Measurements from ENCODE around the gene PTPN1.
A peak's percentile ranks its signal among the peaks of the same experiment; 100 is the strongest.
"Not testable (repeated sequence)": the region's sequence is repeated elsewhere in the genome, so short reads cannot be mapped to it uniquely, and the experiment has no call there.

Gene PTPN1

GRCh38 chr20:50534567-50534966, 24.4 kb downstream of the PTPN1 start:
- DNase-seq: no peak

- DNase-seq: no peak
Observed at GRCh38 chr20:50535162-50535561, 25.0 kb downstream of the PTPN1 start.

GRCh38 chr20:50536333-50536732, 26.1 kb downstream of the PTPN1 start:
- no peak for DNase-seq

GRCh38 chr20:50537546-50538201, 27.5 kb downstream of the PTPN1 start:
- no peak for DNase-seq

- no peak for DNase-seq
Observed at GRCh38 chr20:50538276-50538675, 28.1 kb downstream of the PTPN1 start.

- DNase-seq: not testable (repeated sequence)
Observed at GRCh38 chr20:50539798-50540197, 29.6 kb downstream of the PTPN1 start.

- no peak for DNase-seq
Observed at GRCh38 chr20:50540620-50541605, 30.7 kb downstream of the PTPN1 start.

- peak; percentile 93 for DNase-seq
Observed at GRCh38 chr20:50541606-50542041, 31.4 kb downstream of the PTPN1 start.

GRCh38 chr20:50543326-50543725, 33.1 kb downstream of the PTPN1 start:
- no peak for DNase-seq

GRCh38 chr20:50545126-50545525, 34.9 kb downstream of the PTPN1 start:
- peak; percentile 8 for DNase-seq

GRCh38 chr20:50546729-50547314, 36.6 kb downstream of the PTPN1 start:
- DNase-seq: no peak

- DNase-seq: no peak
Observed at GRCh38 chr20:50547964-50548363, 37.8 kb downstream of the PTPN1 start.

GRCh38 chr20:50548396-50548795, 38.2 kb downstream of the PTPN1 start:
- DNase-seq: no peak

GRCh38 chr20:50550531-50550930, 40.3 kb downstream of the PTPN1 start:
- DNase-seq: no peak

GRCh38 chr20:50551288-50551687, 41.1 kb downstream of the PTPN1 start:
- DNase-seq: no peak

GRCh38 chr20:50552979-50553378, 42.8 kb downstream of the PTPN1 start:
- no peak for DNase-seq

- no peak for DNase-seq
Observed at GRCh38 chr20:50554694-50555579, 44.8 kb downstream of the PTPN1 start.

GRCh38 chr20:50555662-50556061, 45.5 kb downstream of the PTPN1 start:
- DNase-seq: no peak

GRCh38 chr20:50557549-50558134, 47.5 kb downstream of the PTPN1 start:
- DNase-seq: no peak

- DNase-seq: no peak
Observed at GRCh38 chr20:50558483-50558925, 48.3 kb downstream of the PTPN1 start.

GRCh38 chr20:50559149-50559548, 49.0 kb downstream of the PTPN1 start:
- no peak for DNase-seq

All from GDM1 (cell line).